Fibroblast of gingiva (primary cell): Measurements from ENCODE around the gene TRIOBP.

ENCODE experiments used
- DNase-seq: peaks from one replicate; pipeline ENCODE4 v3.0.0-alpha.2; 2011; ENCODE audit warnings: low read depth

The TRIOBP gene

GRCh38 chr22:37669586-37669985, 27.3 kb upstream of the TRIOBP start:
- peak; percentile 98 for DNase-seq

DNA sequence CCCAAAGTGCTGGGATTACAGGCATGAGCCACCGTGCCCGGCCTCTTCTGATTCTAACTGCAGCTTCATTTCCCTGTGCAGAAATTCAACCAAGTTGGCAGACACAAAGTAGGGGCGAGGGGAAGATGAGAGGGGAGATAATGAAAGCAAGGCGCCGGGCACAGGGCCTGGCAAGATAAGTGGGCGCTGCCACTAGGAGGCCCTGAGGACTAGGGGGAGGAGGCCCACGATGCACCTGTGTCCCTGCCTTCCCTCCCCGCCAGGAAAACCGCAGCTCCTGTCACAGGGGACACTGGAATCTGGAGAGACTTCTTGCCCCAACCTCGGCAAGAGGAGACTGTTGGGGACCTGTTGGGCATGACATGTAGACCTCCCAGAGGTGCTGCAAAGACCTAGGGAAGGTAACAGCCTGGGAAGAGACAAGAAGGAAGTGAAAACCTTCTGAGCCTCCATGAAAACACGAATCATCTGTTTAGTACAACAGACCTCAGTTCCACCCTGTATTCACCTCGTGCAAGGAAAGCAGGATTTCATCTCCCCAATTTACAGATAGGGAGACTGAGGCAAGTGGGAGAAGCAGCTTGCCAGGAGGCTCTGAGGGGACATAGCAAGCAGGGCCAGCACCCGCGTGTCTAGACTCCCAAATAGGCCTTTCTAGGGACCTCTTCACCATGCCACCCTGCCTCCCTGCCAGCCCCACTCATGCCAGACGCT, 24.5 kb upstream of the TRIOBP start:
- no peak for DNase-seq

DNA sequence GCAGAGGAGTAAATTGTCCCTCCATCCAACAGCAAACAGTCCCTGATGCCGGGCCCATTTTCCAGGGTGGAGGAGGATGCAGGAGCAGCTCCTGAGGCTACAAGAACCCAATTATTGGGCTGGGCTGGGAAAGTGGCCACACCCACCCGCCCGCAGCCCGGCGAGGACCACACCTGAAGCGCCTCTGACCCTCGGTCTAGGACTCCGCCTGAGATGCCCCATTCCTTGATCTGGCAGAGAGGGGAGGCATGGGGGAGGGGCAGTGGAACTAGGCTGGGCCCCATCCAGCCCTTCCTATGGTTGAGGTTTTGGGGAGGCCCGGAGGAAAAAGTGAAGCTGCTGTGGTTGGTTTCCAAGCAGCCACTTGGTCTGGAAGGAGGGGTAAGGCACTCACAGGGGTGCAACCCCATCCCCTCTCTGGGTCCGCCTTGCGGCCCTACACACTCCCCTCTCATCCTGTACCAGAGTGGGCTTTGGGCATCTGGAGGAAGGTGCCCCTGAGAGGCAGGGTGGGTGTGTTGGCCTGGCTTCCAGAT, 23.9 kb upstream of the TRIOBP start:
- DNase-seq = no peak

GRCh38 chr22:37674248-37674647, 22.6 kb upstream of the TRIOBP start:
- DNase-seq = no peak

- peak; percentile 99 for DNase-seq
Measured at GRCh38 chr22:37674951-37675929, 21.6 kb upstream of the TRIOBP start, which contains the start of gene LGALS1. LGALS1 (plus strand) TSS chr22:37675636; CDS start chr22:37675703, 67 bp downstream.

- peak; percentile 85 for DNase-seq
Measured at GRCh38 chr22:37675930-37676735, 20.7 kb upstream of the TRIOBP start.

GRCh38 chr22:37676736-37677492, 19.9 kb upstream of the TRIOBP start:
- DNase-seq = peak; percentile 98

DNA sequence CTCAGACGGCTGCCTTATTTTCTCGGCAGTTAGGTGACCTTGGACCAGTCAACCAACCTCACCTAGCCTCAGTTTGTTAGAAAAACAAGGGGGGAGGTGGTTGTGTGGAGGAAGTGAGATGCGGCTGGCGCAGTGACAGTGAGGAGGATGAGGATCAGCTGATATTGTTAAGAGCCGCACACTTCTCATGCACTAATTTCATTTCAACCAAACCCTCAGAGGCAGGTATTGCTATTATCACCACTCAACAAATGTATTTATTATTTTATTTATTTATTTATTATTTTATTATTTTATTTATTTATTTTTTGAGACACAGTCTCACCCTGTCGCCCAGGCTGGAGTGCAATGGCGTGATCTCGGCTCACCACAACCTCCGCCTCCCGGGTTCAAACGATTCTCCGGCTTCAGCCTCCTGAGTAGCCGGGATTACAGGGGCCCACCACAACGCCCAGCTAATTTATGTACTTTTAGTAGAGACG, 19.3 kb upstream of the TRIOBP start:
- DNase-seq = no peak

DNA sequence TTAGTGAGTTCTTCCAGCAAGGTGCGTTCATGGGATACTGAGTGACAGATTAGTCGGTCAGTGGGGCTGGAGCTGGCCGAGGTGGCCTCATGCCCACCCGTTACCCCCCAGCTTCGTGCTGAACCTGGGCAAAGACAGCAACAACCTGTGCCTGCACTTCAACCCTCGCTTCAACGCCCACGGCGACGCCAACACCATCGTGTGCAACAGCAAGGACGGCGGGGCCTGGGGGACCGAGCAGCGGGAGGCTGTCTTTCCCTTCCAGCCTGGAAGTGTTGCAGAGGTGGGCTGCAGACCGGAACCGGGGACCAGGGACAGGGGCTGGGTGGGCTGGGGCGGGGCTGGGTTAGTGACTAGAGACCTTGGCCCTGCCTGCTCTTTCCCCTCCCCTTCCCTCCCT, 18.5 kb upstream of the TRIOBP start:
- DNase-seq = no peak

GRCh38 chr22:37679670-37680069, 17.2 kb upstream of the TRIOBP start:
- DNase-seq = no peak

GRCh38 chr22:37680191-37680851, 16.5 kb upstream of the TRIOBP start:
- DNase-seq = peak; percentile 19

- DNase-seq = peak; percentile 40
Measured at GRCh38 chr22:37681001-37681424, 15.8 kb upstream of the TRIOBP start.

DNA sequence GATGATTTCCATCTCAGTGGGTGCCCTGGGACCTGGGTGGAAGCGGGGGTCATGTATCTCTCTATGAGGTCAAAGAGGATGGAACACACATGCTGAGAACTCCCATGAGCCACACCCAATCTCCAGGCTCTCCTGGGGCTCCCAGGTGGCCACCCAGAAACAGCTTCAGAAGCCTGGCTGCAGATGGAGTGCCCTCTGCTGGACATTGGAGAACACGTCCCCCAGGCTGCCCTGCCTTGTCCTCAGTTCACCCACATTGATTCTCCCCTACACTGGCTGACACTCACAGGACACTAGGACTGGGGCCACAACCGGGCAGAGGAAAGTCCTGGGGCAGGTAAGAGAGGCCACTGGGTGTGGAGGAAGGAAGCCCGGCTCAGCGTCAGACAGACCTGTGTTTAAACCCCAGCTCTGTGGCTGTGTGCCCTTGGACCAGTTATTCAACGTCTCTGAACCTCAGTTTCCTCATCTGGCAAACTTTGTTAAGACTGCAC, 15.2 kb upstream of the TRIOBP start:
- peak; percentile 76 for DNase-seq

DNA sequence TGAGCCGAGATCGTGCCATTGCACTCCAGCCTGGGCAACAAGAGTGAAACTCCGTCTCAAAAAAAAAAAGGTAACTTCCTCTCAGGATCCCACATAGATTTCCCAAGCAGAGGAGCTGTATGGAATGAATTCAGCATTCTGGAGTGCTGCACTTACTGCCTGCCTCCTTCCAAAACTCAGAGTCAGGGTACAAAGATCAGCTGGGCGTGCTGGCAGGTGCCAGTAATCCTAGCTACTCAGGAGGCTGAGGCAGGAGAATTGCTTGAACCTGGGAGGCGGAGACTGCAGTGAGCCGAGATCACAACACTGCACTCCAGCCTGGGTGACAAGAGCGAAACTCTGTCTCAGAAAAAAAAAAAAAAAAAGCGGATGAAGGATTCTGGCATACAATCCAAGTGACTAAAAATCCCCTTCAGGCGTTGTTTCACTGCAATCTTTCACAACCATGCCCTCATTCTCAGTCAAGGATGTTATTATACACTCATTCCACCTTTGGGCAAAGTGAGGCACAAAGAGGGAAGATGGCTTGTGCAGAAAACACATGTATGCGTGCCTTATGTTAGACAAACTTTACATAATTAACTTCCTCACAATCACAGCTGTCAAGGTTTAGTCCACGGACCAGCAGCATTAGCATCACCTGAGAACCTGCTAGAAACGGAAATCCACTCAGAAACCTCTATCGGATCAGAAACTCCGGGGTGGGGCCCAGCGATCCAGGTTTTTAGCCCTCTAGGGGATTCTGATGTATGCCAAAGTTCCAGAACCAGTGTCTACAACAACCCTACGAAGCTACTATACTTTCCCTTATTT, 11.8 kb upstream of the TRIOBP start:
- no peak for DNase-seq

DNA sequence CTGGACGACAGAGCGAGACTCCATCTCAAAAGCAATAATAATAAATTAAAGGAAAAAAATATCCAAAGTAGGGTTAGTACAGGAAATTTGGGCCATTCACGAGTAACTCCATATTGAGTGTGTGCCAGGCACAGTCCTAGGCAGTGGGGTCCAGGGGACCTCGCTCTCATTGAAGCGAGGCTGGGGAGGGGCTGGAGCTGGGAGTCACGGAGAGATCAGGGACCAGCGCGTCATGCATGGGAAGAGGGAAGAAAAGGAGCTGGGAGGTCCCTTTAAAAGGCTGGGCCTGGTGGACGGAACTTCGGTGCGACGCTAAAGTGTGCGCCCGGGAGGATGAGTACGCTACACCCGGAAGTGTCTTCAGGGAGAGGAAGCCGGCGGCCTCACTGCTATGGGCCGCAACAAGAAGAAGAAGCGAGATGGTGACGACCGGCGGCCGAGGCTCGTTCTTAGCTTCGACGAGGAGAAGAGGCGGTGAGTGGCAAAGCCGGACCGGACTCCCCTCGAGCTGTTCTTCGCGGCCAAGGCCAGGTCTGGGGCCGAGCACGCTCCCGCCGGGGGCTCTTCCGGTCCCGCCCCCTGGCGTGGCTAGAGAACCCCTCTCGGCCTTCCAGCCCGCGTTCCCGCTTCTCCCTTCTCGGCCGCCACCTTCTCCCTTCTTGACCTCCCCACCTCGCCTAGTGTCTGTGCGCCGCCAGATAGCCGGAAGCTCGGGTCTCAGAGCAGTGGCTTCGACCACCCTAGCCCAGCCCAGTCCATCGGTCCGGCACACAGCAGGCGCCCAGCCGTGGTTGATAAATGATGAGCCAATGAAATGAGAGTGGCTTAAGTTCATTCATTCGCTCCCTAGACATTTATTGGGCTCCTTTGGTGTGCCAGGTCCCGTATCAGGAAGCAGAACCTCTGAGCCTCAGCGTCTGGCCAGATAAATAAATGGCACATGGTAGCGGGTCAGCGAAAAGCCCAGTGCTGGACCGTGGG, 10.6 kb upstream of the TRIOBP start, which contains the start of gene NOL12:
Gene NOL12 (plus strand): TSS at position 342 of the 981 bp plus-strand sequence. CDS start 50 bp downstream, at position 392.
- peak; percentile 86 for DNase-seq

DNA sequence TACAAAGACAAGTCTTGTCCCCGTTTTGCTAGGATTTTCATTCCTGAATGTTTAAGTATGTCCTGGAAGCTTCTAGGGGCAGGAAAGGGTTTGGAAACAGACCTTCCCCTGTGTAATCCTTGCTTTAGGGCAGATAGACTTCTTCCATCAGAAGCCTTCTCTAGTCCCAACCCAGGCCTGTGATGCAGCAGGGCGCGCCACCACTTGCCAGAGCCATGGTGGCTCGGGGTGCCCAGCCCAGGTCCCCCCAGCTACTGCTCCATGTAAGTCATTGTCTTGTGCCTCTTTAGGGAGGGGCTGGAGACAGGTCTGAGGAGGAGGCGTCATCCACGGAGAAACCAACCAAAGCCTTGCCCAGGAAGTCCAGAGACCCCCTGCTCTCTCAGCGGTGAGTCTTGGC, 6.4 kb upstream of the TRIOBP start:
- DNase-seq = no peak

DNA sequence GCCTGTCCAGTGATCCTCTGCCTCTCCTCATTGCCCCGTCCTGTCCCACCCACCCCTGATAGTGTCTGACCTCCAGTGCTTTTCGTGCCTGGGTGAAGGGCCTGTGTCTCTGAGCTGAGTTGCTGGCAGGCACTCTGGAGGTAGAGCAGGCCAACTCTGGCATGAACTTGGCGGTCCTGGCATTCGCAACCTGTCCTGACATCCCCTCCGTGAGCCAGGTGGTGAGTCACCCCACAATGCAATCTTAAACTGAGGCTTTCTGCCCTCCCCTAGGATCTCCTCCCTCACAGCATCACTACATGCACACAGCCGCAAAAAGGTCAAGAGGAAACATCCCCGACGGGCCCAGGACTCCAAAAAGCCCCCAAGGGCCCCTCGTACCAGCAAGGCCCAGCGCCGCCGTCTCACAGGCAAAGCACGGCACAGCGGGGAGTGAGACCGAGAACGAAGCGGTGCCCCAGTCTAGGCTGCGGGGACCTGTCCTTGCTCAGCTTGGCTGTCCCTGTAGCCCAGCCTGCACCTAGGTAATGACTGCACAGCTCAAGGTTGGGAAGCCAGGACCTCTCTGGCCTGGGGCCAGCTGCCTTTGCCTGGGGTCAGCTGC, 5.8 kb upstream of the TRIOBP start:
- DNase-seq = no peak
